Subcutaneous adipose tissue (tissue), 4 donors: ENCODE measurements around the gene CRTC1. TPM values are rescaled to one million over a fixed set of nuclear protein-coding genes. Genes with fewer than 3 reads are reported as not detected.

Experiments used
- CTCF ChIP-seq: fragments of 450-650 bp; IDR thresholded peaks from one replicate; pipeline ENCODE4 v1.5.1; 2016; ENCODE audit warnings: low read depth, mild to moderate bottlenecking, control low read depth, antibody characterized with exemption, moderate library complexity
- total RNA-seq, 4 donors: library from RNA; depleted of rRNA; stranded (reverse); fragments of >200 nt; gene quantifications; one replicate each; pipeline ENCODE4 v1.1.0, GENCODE V29; 2016

CRTC1 gene
- total RNA-seq, 4 donors from 2014 or later: 2.0 to 8.3 (median 3.9) TPM

GRCh38 chr19:18799389-18799970 is 116.0 kb downstream of the CRTC1 start:
- TF ChIP-seq CTCF: no peak

- TF ChIP-seq CTCF: no peak
Observed at GRCh38 chr19:18800079-18800478, 116.6 kb downstream of the CRTC1 start.

GRCh38 chr19:18800636-18801035 is 117.2 kb downstream of the CRTC1 start:
- TF ChIP-seq CTCF: no peak

GRCh38 chr19:18802354-18802753 is 118.9 kb downstream of the CRTC1 start:
- no peak for TF ChIP-seq CTCF

GRCh38 chr19:18803550-18804138 is 120.2 kb downstream of the CRTC1 start:
- no peak for TF ChIP-seq CTCF

- no peak for TF ChIP-seq CTCF
Observed at GRCh38 chr19:18804139-18804601, 120.7 kb downstream of the CRTC1 start.

GRCh38 chr19:18804643-18805042 is 121.2 kb downstream of the CRTC1 start:
- no peak for TF ChIP-seq CTCF
